ENCODE results near the gene NCK2. TPM values are rescaled to one million over a fixed set of nuclear protein-coding genes. Genes with fewer than 3 reads are reported as not detected.

Gene NCK2
- total and polyA plus RNA-seq, 2 donors from 2014 or later: 22.8 to 52.9 TPM

DNA sequence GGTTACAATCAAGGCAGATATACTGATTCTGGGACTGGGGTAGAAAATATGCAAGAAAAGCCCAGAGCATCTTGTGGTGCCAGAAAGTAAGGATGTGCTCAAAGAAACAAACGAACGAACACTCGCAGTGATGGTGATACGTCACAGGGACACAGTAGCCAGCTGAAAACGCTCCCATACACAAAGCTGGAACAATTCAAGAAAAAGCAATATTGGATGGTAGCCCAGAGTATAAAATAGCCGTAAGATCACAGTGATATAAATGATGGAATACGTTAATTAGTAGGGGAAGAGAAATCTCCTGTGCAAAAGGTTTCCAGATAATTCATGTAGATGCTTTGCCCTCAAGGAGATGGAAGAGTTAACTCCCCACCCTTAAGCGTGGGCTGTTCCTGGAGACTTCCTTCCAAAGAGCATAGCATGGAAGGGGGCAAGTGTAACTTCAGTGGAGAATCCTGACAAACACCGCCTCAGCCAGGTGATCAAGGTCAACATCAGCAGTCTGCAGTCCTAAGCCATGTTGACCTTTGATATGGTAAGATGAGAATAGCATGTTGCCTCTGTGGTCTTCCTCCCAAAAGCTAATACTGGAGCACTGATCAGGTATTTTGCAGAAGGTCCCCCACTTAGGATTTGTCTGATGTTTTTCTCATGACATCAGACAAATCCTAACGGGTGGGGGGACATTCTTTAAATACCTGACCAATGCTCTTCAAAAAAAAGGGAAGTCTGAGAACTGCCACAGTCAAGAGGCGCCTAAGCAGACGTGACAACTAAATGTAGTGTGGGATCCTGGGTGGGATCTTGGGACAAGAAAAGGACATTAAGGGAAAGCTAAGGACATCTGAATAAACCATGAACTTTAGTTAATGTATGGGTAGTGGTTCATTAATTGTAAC, 99.0 kb downstream of the NCK2 start:
- H3K36me3 ChIP-seq (ENCODE audit: control insufficient read depth in 2 of 3, insufficient read depth in 3 of 3, low read length in 3 of 3): no peaks in the 10 kb centered on the region
- H3K4me1 ChIP-seq (ENCODE audit: control insufficient read depth in 2 of 3, insufficient read depth in 2 of 3, low read depth in 1 of 3, low read length in 3 of 3): peaks cover 0 to 7% (median 5%) of the 10 kb centered on the region in 3 donors
- intact Hi-C loops (cut with DNase I): no loop called here
- TF ChIP-seq, protein P1, sequence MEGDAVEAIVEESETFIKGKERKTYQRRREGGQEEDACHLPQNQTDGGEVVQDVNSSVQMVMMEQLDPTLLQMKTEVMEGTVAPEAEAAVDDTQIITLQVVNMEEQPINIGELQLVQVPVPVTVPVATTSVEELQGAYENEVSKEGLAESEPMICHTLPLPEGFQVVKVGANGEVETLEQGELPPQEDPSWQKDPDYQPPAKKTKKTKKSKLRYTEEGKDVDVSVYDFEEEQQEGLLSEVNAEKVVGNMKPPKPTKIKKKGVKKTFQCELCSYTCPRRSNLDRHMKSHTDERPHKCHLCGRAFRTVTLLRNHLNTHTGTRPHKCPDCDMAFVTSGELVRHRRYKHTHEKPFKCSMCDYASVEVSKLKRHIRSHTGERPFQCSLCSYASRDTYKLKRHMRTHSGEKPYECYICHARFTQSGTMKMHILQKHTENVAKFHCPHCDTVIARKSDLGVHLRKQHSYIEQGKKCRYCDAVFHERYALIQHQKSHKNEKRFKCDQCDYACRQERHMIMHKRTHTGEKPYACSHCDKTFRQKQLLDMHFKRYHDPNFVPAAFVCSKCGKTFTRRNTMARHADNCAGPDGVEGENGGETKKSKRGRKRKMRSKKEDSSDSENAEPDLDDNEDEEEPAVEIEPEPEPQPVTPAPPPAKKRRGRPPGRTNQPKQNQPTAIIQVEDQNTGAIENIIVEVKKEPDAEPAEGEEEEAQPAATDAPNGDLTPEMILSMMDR (IDR thresholded peaks at IDR 0.05; ENCODE audit: borderline replicate concordance, extremely low read depth, insufficient read depth): no peak
- FAIRE-seq (no peak), DNase-seq (peak in 2 of 5 donors; percentile 14 to 58)
- H3K9ac ChIP-seq (ENCODE audit: low read length in 3 of 3): no peak overlapping the region
- H3K27me3 ChIP-seq (ENCODE audit: control insufficient read depth, insufficient read depth, low read length): no peaks in the 10 kb centered on the region
- no peak overlapping the region for H3K27ac ChIP-seq (ENCODE audit: low read depth in 2 of 2, low read length in 2 of 2)
- H3K4me3 ChIP-seq (ENCODE audit: low read length in 3 of 3): no peak overlapping the region
- H3K9me3 ChIP-seq (ENCODE audit: control insufficient read depth in 2 of 3, insufficient read depth in 1 of 3, low read length in 3 of 3): no peaks in the 10 kb centered on the region

DNA sequence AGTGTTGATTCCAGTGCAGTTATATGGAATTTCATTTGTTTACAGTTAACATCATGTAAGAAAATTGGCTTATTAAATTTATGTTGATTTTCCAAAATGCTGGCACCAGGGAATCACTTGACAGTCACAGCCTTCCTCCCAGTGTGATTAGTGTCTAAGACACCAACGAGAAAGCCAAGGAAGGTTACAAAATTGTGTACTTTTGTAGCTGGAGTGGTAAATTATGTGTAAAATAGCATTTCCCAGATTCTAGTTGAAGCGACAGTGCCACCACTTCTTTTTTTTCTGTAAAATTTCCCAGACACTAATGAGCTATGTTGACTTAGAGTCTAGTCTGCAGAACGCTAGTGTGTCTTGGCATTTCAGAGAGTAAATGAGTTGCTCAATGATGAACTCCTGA, 101.3 kb downstream of the NCK2 start:
- FAIRE-seq: no peak
- Histone ChIP-seq H3K27me3 (ENCODE audit: control insufficient read depth, insufficient read depth, low read length) (no peaks in the 10 kb centered on the region), H3K9me3 (ENCODE audit: control insufficient read depth in 2 of 3, insufficient read depth in 1 of 3, low read length in 3 of 3) (no peaks in the 10 kb centered on the region), H3K36me3 (ENCODE audit: control insufficient read depth in 2 of 3, insufficient read depth in 3 of 3, low read length in 3 of 3) (no peaks in the 10 kb centered on the region), H3K4me3 (ENCODE audit: low read length in 3 of 3) (no peak overlapping the region), H3K4me1 (ENCODE audit: control insufficient read depth in 2 of 3, insufficient read depth in 2 of 3, low read depth in 1 of 3, low read length in 3 of 3) (peaks cover 0 to 2% (median 0%) of the 10 kb centered on the region in 3 donors), H3K9ac (ENCODE audit: low read length in 3 of 3) (no peak overlapping the region), H3K27ac (ENCODE audit: low read depth in 2 of 2, low read length in 2 of 2) (no peak overlapping the region)
- TF ChIP-seq, protein P1 (IDR thresholded peaks at IDR 0.05; ENCODE audit: borderline replicate concordance, extremely low read depth, insufficient read depth): no peak
- intact Hi-C loops (cut with DNase I): no loop called here
- no peak for DNase-seq

DNA sequence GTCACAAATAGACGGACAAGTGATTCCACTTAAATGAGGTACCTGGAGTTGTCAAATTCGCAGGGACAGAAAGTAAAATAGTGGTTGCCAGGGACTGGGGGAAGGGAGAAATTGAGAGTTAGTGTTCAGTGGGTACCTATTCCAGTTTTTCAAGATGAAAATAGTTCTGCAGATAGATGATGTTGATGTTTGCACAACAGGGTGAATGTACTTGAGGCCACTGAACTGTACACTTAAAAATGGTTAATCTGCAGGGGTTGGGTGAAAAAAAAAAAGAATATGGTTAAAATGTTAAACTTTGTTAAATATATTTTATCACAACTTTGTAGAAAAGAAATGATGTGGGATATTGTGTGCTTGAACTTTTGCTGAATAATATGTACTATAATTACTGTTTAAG, 102.3 kb downstream of the NCK2 start:
- H3K27ac ChIP-seq (ENCODE audit: low read depth in 2 of 2, low read length in 2 of 2): no peak overlapping the region
- no peak overlapping the region for H3K4me3 ChIP-seq (ENCODE audit: low read length in 3 of 3)
- no peak for DNase-seq
- intact Hi-C loops (cut with DNase I): no loop called here
- no peaks in the 10 kb centered on the region for H3K9me3 ChIP-seq (ENCODE audit: control insufficient read depth in 2 of 3, insufficient read depth in 1 of 3, low read length in 3 of 3)
- no peak for FAIRE-seq
- H3K27me3 ChIP-seq (ENCODE audit: control insufficient read depth, insufficient read depth, low read length): no peaks in the 10 kb centered on the region
- no peak overlapping the region for H3K9ac ChIP-seq (ENCODE audit: low read length in 3 of 3)
- H3K4me1 ChIP-seq (ENCODE audit: control insufficient read depth in 2 of 3, insufficient read depth in 2 of 3, low read depth in 1 of 3, low read length in 3 of 3): peaks cover 0 to 2% (median 0%) of the 10 kb centered on the region in 3 donors
- no peaks in the 10 kb centered on the region for H3K36me3 ChIP-seq (ENCODE audit: control insufficient read depth in 2 of 3, insufficient read depth in 3 of 3, low read length in 3 of 3)
- TF ChIP-seq, protein P1 (IDR thresholded peaks at IDR 0.05; ENCODE audit: borderline replicate concordance, extremely low read depth, insufficient read depth): no peak

All from kidney (tissue), 14 donors.